GM19395 (cell line): ENCODE data around the gene SON.

Experiments used
- ATAC-seq: cut with Tn5 transposase; IDR thresholded peaks from one replicate; pipeline ENCODE4 v1.9.1; 2021; ENCODE audit warnings: mild to moderate bottlenecking, moderate library complexity; ENCODE audit not compliant: unreplicated experiment

The SON gene

DNA sequence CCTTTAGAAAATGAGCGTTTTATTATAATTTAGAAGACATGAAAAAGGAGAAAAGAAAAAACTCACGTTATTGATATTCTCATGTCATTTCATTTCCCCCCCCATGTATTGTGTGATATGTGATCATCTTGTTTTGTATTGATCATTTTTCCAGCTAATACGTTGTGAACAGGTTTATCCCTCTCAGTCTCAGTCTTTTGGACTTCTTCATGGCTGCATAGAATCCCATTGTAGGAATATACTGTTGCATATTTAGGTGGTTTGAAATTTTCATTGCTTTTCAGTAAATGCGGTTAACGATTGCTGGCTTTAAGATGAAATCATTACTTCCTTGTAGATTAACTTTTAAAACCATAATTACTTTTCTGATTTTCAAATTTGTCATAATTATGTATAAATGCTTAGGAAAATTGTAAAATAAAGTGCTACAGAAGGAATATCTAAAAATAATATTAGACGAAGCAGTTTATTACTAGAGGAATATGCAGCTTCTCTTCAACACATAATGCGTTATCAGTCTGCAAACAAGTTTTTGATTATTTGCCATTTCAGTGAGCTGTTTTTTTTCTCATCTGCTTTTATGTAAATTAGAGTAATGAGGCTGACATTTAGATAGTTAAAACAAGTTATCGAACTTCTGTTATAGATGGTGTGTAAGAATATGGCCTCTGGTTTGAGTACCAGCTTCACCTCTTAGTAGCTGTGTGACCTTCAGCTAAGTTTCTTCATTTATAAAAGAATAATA lies 1.8 kb downstream of the SON start:
- no peak for ATAC-seq

DNA sequence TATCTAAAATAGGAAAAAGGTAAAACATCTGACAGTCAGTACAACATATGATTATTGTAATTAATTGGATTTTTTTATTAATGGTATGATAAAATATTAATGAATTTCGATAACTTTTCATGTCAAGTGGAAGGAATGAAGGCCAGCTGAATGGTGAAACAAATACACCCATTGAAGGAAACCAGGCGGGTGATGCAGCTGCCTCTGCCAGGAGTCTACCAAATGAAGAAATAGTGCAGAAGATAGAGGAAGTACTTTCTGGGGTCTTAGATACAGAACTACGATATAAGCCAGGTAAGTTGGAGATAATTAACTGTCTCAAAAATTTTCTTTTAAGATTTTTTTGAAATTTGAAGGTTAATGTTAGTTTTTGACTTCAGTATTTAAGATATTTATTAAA lies 3.2 kb downstream of the SON start:
- ATAC-seq: no peak

DNA sequence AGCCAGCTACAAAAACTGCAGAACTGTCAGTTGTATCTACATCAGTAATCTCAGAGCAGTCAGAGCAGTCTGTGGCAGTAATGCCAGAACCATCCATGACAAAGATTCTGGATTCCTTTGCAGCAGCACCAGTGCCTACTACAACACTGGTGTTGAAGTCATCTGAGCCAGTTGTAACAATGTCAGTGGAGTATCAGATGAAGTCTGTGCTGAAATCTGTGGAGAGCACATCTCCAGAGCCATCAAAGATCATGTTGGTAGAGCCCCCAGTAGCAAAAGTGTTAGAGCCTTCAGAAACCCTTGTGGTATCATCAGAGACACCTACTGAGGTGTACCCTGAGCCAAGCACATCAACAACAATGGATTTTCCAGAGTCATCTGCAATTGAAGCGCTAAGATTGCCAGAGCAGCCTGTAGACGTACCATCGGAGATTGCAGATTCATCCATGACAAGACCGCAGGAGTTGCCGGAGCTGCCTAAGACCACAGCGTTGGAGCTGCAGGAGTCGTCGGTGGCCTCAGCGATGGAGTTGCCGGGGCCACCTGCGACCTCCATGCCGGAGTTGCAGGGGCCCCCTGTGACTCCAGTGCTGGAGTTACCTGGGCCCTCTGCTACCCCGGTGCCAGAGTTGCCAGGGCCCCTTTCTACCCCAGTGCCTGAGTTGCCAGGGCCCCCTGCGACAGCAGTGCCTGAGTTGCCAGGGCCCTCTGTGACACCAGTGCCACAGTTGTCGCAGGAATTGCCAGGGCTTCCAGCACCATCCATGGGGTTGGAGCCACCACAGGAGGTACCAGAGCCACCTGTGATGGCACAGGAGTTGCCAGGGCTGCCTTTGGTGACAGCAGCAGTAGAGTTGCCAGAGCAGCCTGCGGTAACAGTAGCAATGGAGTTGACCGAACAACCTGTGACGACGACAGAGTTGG lies 7.3 kb downstream of the SON start:
- no peak for ATAC-seq

DNA sequence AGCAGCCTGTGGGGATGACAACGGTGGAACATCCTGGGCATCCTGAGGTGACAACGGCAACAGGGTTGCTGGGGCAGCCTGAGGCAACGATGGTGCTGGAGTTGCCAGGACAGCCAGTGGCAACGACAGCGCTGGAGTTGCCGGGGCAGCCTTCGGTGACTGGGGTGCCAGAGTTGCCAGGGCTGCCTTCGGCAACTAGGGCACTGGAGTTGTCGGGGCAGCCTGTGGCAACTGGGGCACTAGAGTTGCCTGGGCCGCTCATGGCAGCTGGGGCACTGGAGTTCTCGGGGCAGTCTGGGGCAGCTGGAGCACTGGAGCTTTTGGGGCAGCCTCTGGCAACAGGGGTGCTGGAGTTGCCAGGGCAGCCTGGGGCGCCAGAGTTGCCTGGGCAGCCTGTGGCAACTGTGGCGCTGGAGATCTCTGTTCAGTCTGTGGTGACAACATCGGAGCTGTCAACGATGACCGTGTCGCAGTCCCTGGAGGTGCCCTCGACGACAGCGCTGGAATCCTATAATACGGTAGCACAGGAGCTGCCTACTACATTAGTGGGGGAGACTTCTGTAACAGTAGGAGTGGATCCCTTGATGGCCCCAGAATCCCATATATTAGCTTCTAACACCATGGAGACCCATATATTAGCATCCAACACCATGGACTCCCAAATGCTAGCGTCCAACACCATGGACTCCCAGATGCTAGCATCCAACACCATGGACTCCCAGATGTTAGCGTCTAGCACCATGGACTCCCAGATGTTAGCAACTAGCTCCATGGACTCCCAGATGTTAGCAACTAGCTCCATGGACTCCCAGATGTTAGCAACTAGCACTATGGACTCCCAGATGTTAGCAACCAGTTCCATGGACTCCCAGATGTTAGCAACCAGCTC lies 8.2 kb downstream of the SON start:
- ATAC-seq: no peak

DNA sequence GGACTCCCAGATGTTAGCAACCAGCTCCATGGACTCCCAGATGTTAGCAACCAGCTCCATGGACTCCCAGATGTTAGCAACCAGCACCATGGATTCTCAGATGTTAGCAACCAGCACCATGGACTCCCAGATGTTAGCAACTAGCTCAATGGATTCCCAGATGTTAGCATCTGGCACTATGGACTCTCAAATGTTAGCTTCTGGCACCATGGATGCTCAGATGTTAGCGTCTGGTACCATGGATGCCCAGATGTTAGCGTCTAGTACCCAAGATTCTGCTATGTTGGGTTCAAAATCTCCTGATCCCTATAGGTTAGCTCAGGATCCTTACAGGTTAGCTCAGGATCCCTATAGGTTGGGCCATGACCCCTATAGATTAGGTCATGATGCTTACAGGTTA lies 8.8 kb downstream of the SON start:
- no peak for ATAC-seq

DNA sequence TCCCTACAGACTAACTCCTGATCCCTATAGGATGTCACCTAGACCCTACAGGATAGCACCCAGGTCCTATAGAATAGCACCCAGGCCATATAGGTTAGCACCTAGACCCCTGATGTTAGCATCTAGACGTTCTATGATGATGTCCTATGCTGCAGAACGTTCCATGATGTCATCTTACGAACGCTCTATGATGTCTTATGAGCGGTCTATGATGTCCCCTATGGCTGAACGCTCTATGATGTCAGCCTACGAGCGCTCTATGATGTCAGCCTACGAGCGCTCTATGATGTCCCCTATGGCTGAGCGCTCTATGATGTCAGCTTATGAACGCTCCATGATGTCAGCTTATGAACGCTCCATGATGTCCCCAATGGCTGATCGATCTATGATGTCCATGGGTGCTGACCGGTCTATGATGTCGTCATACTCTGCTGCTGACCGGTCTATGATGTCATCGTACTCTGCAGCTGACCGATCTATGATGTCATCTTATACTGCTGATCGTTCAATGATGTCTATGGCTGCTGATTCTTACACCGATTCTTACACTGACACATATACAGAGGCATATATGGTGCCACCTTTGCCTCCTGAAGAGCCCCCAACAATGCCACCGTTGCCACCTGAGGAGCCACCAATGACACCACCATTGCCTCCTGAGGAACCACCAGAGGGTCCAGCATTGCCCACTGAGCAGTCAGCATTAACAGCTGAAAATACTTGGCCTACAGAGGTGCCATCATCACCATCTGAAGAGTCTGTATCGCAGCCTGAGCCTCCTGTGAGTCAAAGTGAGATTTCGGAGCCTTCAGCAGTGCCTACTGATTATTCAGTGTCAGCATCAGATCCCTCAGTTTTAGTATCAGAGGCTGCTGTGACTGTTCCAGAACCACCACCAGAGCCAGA lies 9.5 kb downstream of the SON start:
- no peak for ATAC-seq

DNA sequence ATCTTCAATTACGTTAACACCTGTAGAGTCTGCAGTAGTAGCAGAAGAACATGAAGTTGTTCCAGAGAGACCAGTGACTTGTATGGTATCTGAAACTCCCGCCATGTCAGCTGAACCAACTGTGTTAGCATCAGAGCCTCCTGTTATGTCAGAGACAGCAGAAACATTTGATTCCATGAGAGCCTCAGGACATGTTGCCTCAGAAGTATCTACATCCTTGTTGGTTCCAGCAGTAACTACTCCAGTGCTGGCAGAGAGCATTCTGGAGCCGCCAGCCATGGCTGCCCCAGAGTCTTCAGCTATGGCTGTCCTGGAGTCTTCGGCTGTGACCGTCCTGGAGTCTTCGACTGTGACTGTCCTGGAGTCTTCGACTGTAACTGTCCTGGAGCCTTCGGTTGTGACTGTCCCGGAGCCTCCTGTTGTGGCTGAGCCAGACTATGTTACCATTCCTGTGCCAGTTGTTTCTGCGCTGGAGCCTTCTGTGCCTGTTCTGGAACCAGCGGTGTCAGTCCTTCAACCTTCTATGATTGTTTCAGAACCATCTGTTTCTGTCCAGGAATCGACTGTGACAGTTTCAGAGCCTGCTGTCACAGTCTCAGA lies 10.3 kb downstream of the SON start:
- no peak for ATAC-seq

DNA sequence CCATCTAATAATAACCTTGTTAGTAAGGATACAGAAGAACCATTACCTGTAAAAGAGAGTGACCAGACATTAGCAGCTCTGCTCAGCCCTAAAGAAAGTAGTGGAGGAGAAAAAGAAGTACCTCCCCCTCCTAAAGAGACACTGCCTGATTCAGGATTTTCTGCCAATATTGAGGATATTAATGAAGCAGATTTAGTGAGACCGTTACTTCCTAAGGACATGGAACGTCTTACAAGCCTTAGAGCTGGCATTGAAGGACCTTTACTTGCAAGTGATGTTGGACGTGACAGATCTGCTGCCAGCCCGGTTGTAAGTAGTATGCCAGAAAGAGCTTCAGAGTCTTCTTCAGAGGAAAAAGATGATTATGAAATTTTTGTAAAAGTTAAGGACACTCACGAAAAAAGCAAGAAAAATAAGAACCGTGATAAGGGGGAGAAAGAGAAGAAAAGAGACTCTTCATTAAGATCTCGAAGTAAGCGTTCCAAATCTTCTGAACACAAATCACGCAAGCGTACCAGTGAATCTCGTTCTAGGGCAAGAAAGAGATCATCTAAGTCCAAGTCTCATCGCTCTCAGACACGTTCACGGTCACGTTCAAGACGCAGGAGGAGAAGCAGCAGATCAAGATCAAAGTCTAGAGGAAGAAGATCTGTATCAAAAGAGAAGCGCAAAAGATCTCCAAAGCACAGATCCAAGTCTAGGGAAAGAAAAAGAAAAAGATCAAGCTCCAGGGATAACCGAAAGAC lies 11.6 kb downstream of the SON start:
- no peak for ATAC-seq

DNA sequence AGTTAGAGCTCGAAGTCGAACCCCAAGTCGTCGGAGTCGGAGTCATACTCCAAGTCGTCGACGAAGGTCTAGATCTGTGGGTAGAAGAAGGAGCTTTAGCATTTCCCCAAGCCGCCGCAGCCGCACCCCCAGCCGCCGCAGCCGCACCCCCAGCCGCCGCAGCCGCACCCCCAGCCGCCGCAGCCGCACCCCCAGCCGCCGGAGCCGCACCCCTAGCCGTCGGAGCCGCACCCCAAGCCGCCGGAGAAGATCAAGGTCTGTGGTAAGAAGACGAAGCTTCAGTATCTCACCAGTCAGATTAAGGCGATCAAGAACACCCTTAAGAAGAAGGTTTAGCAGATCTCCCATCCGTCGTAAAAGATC lies 12.1 kb downstream of the SON start:
- no peak for ATAC-seq

DNA sequence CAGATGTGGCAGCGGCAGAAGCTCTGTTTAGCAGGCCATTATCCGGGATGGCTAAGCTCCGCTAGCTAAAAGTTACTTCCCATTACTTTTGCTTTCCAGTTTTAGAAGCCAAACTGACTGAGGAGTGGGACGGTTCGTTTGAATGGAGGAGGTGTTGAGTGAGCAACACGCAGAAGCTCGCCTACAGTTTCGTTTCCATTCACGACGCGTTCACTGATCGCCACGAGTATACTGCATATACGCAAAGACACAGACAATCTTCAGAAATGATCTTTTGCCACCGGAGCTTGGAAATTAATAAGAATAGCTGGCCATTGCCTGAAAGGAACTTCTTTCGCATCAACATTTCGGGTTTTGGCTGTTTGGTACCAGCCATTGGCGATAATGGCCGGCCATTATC lies 14.6 kb downstream of the SON start:
- ATAC-seq: no peak

DNA sequence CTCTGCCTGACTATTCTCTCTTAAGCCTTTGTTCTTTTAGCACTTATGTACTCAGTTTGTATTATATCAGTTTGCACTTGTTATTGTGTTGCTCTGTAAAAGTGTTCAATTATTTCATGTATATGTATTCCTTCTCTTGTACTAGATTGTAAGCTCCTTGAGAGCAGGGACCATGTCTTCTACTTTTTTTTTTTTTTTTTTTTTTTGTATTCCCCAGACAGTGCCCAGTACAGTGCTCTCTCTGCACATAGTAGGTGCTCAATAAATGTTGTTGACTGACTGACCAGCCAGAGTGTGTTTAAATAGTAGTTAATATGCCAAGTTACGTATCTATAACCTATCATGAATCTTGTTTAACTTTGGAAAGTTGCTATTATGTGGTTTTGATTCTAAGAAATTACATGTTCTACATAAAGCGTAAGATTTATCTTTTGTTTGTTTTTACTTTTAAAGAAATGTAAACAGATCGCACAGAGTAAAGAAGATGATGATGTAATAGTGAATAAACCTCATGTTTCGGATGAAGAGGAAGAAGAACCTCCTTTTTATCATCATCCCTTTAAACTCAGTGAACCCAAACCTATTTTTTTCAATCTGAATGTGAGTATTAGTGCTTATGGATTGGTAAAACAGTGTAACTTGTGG lies 16.1 kb downstream of the SON start:
- no peak for ATAC-seq

DNA sequence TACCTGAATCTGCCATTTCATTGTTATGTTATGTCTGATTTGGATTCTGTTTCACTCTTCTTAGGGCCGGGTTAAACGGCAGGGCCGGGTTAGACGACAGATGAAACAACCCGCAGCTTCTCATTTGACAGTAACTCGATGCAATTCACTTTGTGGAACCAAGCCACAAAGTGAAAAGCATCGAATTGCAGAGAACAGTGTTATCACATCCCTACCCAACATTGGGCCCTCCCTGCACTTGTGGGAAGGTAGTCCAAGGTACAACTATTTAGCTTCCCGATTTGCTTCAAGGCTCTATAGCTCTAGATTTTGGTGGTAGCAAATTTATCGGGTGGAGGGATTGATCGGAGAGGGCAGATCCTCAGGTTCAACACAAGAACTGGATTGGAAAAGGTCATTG lies 17.0 kb downstream of the SON start:
- no peak for ATAC-seq

DNA sequence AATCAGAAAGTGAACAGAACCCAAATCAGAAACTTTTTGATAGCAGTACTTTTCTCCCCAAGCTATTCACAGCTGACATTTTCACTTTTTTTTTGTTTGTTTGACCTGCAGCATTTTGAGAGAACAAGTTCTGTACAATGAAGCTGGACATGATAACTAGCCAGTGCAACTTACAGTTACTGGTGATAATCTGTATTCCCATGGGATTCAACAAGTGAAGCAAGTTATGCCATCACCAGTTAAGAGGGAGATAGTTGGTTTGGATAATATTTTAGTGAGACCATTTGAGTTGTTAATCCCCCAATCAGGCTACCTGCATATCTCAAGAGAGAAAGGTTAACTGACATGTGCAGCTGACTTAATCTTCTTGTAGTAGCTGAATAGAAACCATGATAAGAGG lies 18.1 kb downstream of the SON start:
- ATAC-seq: no peak

DNA sequence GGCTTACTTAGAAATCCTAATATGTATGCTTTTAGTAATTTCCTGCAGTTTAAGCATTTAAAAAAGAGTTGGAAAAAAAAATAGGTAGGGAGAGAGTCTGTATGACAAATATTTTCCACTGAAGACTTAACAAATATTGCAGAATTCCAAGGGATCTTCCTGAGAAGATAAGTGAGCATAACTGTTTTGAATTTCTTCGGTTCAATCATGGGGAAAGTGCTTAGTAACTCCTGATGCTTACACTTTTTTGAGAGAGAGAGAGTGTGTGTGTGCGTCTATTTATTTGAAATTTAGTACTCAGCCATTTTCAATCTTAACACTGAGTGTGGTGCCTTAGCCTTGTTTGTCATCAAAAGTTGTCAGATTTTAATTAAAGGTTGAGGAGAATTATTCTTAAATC lies 18.5 kb downstream of the SON start:
- no peak for ATAC-seq

DNA sequence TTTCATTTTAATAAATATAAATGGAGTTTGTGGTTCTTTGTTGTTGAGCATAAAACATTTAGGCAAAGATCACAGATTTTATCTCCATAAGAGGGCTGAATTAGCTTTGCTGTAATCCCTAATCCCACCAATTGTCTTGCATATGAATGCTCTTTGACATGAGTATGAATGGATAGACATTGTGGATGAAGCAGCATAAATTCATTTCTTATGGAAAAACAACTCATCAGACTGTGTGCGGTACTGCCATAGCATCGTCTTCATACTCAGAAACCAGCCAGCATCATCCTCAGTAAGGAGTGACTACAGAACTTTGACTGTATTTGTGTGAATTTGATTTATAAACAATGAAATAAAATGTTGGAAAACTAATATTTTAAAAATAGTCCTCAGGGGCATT lies 19.6 kb downstream of the SON start:
- ATAC-seq: no peak

DNA sequence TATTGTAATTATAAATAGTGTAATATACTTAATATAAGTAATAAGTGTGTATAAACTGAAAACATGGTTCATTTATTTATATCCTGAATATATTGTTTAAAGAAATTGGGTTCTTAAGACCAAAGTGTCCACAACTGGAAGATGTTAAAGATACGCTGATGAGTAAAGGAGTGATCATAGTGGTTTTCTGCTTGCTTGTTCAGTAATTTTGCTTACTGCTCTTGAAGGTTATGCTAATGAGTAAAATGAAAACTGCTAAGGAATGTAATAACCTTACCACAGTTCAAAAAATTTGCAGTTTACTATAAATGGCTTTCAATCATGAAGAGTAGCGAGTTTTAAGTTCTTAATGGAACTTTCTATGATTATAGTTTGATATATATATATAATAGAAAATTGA lies 23.7 kb downstream of the SON start:
- ATAC-seq: no peak

DNA sequence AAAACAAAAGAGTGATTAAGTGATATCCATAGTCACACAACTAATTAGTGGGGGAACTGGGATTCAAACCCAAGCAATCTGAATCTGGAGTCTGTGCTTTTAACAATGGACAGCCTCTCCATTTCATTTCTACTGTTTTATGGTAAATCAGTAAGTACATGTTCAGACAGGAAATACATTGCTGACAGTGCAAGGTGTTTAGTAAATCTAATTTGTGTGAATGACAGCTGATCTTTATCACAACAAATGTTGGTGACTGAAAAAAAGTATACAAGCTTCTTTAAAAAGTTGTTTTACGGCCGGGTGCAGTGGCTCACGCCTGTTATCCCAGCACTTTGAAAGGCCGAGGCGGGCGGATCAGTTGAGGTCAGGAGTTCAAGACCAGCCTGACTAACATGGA lies 25.1 kb downstream of the SON start:
- no peak for ATAC-seq

DNA sequence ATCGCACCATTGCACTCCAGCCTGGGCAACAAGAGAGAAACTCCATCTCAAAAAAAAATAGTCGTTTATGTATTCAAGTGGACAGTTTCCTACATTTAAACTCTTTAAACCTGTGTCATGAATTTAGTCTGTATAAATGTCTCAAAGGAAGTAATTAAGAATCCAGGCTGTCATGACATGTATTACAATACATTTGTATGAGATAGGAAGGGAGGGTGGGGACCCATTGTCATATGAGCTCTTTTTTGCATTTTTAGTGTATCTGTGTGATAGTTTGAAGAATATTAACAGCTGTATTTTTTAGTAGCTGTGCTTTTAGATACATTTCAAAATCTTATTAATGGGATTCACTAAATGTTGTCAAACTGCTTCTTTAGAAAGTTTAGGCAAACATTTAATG lies 25.6 kb downstream of the SON start:
- no peak for ATAC-seq

DNA sequence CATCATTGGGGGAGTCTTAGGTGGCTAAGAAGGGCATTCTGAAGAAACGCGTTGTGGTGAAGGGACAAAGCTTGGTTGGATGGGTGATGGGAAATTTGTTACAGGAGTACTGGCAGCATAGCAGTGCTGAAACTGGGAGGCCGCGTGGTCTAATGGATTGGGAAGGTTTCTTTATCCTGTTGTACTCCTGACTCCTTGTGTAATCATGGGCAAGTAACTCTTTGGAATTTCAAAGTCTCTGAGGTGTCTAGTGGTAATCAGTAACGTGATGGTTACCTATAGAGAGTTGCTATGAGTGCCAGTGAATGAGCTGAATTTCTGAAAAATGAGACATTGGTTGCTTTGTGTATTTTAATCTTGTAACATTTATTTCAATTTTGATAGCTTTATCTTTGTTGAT lies 27.2 kb downstream of the SON start:
- ATAC-seq: no peak
